GM19467 (cell line): ENCODE data around the gene AP4E1.
"Not testable (repeated sequence)": the region's sequence is repeated elsewhere in the genome, so short reads cannot be mapped to it uniquely, and the experiment has no call there.

Experiments used
- ATAC-seq: cut with Tn5 transposase; IDR thresholded peaks from one replicate; pipeline ENCODE4 v1.9.1; 2021; ENCODE audit warnings: mild to moderate bottlenecking, moderate library complexity; ENCODE audit not compliant: unreplicated experiment

AP4E1 gene

GRCh38 chr15:50908209-50909009 lies at the start of gene AP4E1:
TSS of gene AP4E1 (plus strand) at chr15:50908683. CDS start at chr15:50908779, 96 bp downstream.
- peak; percentile 45 for ATAC-seq

- no peak for ATAC-seq
Measured at GRCh38 chr15:50860824-50861223, 47.7 kb upstream of the AP4E1 start.

- no peak for ATAC-seq
Measured at GRCh38 chr15:50862553-50862952, 45.9 kb upstream of the AP4E1 start.

- no peak for ATAC-seq
Measured at GRCh38 chr15:50864873-50865272, 43.6 kb upstream of the AP4E1 start.

- no peak for ATAC-seq
Measured at GRCh38 chr15:50865515-50866353, 42.7 kb upstream of the AP4E1 start.

GRCh38 chr15:50871832-50872231 lies 36.7 kb upstream of the AP4E1 start:
- ATAC-seq: no peak

- ATAC-seq: no peak
Measured at GRCh38 chr15:50872832-50873426, 35.6 kb upstream of the AP4E1 start.

GRCh38 chr15:50873935-50874361 lies 34.5 kb upstream of the AP4E1 start:
- no peak for ATAC-seq

GRCh38 chr15:50875238-50875637 lies 33.2 kb upstream of the AP4E1 start:
- not testable (repeated sequence) for ATAC-seq

GRCh38 chr15:50876260-50876988 lies 32.1 kb upstream of the AP4E1 start:
- ATAC-seq: no peak

- ATAC-seq: no peak
Measured at GRCh38 chr15:50876989-50877360, 31.5 kb upstream of the AP4E1 start.

- peak; percentile 61 for ATAC-seq
Measured at GRCh38 chr15:50879016-50879617, 29.4 kb upstream of the AP4E1 start.

GRCh38 chr15:50880206-50880605 lies 28.3 kb upstream of the AP4E1 start:
- ATAC-seq: no peak

GRCh38 chr15:50880651-50881114 lies 27.8 kb upstream of the AP4E1 start:
- ATAC-seq: no peak

GRCh38 chr15:50881121-50882048 lies 27.1 kb upstream of the AP4E1 start:
- ATAC-seq: no peak

- ATAC-seq: no peak
Measured at GRCh38 chr15:50883903-50884302, 24.6 kb upstream of the AP4E1 start.

- ATAC-seq: no peak
Measured at GRCh38 chr15:50884540-50884939, 23.9 kb upstream of the AP4E1 start.

- no peak for ATAC-seq
Measured at GRCh38 chr15:50886139-50886467, 22.4 kb upstream of the AP4E1 start.

GRCh38 chr15:50886611-50887345 lies 21.7 kb upstream of the AP4E1 start:
- no peak for ATAC-seq
